Skeletal muscle satellite cell (primary cell): ENCODE results near the gene CASQ2. TPM values are rescaled to one million over a fixed set of nuclear protein-coding genes. Genes with fewer than 3 reads are reported as not detected.

Experiments used
- H3K27me3 ChIP-seq: 2 replicates; pipeline ENCODE4 v1.7.0; 2013; ENCODE audit warnings: low read length; ENCODE audit not compliant: control insufficient read depth, insufficient read depth
- H3K36me3 ChIP-seq: 2 replicates; pipeline ENCODE4 v1.7.0; 2013; ENCODE audit warnings: mild to moderate bottlenecking, control low read depth, low read length; ENCODE audit not compliant: insufficient read depth
- H3K4me1 ChIP-seq: 2 replicates; pipeline ENCODE4 v1.7.0; 2013; ENCODE audit warnings: low read length; ENCODE audit not compliant: control insufficient read depth, insufficient read depth
- H3K4me2 ChIP-seq: 2 replicates; pipeline ENCODE4 v1.7.0; 2013; ENCODE audit warnings: mild to moderate bottlenecking, low read length
- H3K4me3 ChIP-seq: 2 replicates; pipeline ENCODE4 v1.7.0; 2013; ENCODE audit warnings: low read length
- H3K9ac ChIP-seq: 2 replicates; pipeline ENCODE4 v1.7.0; 2013; ENCODE audit warnings: mild to moderate bottlenecking, low read depth, low read length, moderate library complexity
- H3K9me3 ChIP-seq: replicated peaks from 2 replicates; pipeline ENCODE4 v1.7.0; 2013; ENCODE audit warnings: mild to moderate bottlenecking, control low read depth, low read length
- total RNA-seq: library from RNA; depleted of rRNA; stranded (reverse); fragments of >200 nt; gene quantifications from 2 replicates; pipeline ENCODE4 v1.2.3, GENCODE V29; 2012; rRNA removed

Gene CASQ2
- total RNA-seq: under 0.01 and 15.5 TPM in 2 replicates

DNA sequence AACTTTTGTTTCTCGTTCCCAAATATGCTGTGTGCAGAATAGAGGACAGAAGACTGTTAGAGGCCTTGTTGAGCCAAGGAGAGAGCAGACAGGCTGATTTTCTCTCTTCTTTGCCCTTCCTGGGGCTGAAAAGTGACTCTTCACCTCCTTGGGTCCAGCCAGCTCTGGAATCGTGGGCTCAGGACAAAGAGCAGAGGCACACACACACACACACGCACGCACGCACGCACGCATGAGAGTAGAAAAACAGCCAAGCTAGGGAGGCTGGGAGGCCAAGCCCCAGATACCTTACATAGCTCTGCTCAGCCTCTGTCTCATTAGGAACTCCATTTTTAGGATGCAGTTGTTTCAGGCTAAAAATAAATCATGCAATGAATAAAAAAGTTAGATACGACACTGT, at the start of gene CASQ2:
TSS of gene CASQ2 (minus strand) at position 166 of the 400 bp plus-strand sequence. CDS start 173 bp downstream, outside the sequence.
- Histone ChIP-seq H3K4me2 (no peak within 1 kb of the TSS), H3K4me3 (no peak within 1 kb of the TSS), H3K27me3 (no peaks in the 10 kb centered on the region), H3K4me1 (peaks cover 4% of the 10 kb centered on the region), H3K9ac (no peak within 1 kb of the TSS), H3K36me3 (no peaks in the 10 kb centered on the region), H3K9me3 (no peaks in the 10 kb centered on the region)

- no peaks in the 10 kb centered on the region for H3K9me3 ChIP-seq
- no peak overlapping the region for H3K9ac ChIP-seq
- no peak overlapping the region for H3K4me3 ChIP-seq
- no peak overlapping the region for H3K4me2 ChIP-seq
- no peaks in the 10 kb centered on the region for H3K36me3 ChIP-seq
- H3K27me3 ChIP-seq: peaks cover 10% of the 10 kb centered on the region
- H3K4me1 ChIP-seq: no peaks in the 10 kb centered on the region
These were observed 47.2 kb upstream of the CASQ2 start for GRCh38 chr1:115815694-115816093.

DNA sequence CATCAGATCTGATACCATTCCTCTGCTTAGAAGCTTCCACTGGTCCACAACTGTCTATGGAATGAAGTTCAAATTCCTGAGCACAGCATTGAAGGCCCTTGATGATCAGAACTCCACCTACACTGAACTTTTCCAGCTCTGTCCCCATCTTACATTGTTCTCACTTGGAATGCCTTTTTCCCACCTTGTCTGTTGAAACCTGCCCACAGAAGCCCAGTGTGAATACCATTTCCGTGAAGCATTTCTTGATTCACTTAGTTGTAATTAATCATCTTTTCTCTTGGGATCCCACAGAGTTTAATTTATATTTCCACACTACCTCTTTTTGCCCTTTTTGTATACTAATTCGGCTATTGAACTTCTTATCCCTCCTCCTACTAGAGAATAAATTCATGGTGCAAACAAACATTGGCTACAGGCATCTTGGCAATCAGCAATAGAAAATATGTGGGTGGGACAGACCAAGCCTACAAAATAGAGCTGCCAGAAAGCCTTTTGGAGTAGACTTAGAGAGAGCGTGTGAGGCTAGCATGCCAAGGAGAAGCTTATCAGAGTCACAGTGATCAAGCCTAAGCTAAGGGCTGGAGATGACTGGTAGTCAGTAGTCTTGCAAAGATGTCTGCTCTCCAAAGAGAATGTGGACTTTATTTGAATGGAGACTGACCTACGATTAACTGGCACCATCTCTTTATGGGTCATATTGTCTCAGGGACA, 46.3 kb upstream of the CASQ2 start:
- Histone ChIP-seq H3K9ac (no peak overlapping the region), H3K4me3 (no peak overlapping the region), H3K4me2 (no peak overlapping the region), H3K4me1 (no peaks in the 10 kb centered on the region), H3K27me3 (peaks cover 10% of the 10 kb centered on the region), H3K9me3 (no peaks in the 10 kb centered on the region), H3K36me3 (no peaks in the 10 kb centered on the region)

- no peak overlapping the region for H3K4me3 ChIP-seq
- no peak overlapping the region for H3K4me2 ChIP-seq
- H3K9me3 ChIP-seq: no peaks in the 10 kb centered on the region
- H3K36me3 ChIP-seq: no peaks in the 10 kb centered on the region
- peaks cover 10% of the 10 kb centered on the region for H3K27me3 ChIP-seq
- no peak overlapping the region for H3K9ac ChIP-seq
- H3K4me1 ChIP-seq: no peaks in the 10 kb centered on the region
These were observed 45.2 kb upstream of the CASQ2 start for GRCh38 chr1:115813727-115814126.

DNA sequence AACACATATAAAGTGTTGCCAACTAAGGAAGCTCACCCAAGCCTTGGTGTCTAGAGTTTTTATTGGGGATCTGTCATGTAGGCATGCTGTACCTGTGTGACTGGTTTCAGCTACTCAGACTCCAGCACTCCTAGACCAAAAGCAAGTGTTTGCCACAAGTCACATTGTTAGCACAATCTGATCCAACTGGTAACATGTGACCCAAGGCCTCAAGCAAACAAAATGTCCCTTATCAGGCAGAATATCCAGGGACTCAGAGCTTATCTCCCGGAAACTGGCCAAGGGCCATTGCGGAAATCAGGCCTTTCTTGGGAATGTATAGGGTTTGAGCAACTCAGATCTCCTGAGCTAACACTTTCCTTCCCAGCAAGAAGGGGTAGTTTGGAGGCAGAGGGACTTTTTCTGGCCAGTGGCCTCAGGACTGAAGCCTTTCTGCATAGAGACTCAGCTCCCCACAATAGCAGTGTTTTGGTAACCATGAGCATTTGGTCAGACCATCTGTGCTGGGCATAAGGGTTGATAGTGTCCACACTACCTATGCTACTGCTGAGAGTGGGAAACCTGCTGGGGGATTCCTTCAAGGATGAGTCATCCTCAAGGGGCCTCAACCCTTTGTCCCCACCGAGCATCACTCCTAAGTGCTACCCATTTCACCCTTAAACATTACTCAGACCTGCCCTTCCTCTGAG, 42.8 kb upstream of the CASQ2 start:
- Histone ChIP-seq H3K4me3 (no peak overlapping the region), H3K4me1 (no peaks in the 10 kb centered on the region), H3K9ac (no peak overlapping the region), H3K9me3 (no peaks in the 10 kb centered on the region), H3K36me3 (no peaks in the 10 kb centered on the region), H3K4me2 (no peak overlapping the region), H3K27me3 (peaks cover 10% of the 10 kb centered on the region)

GRCh38 chr1:115810609-115811008, 42.1 kb upstream of the CASQ2 start:
- peaks cover 10% of the 10 kb centered on the region for H3K27me3 ChIP-seq
- H3K4me3 ChIP-seq: no peak overlapping the region
- no peaks in the 10 kb centered on the region for H3K36me3 ChIP-seq
- no peak overlapping the region for H3K4me2 ChIP-seq
- H3K9me3 ChIP-seq: no peaks in the 10 kb centered on the region
- no peak overlapping the region for H3K9ac ChIP-seq
- H3K4me1 ChIP-seq: no peaks in the 10 kb centered on the region

DNA sequence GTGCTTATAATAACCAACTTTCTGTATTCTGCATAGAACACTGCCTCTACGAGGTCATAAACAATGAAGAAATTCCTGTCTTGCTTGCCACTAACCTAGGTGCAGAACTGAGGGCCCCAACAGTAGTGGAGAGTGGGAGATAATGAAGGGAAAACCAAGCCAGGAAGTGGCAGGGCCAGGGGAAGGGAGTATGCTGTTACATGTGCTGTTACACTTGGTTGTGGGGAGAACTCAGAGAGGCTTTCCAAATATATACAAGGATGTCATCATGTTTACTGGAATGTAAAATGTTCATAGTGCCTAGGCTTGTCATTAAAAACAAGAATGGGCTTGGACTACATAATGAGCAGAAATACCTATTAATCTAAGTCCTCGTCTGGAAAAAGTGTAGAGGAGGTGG, 41.3 kb upstream of the CASQ2 start:
- Histone ChIP-seq H3K27me3 (peaks cover 7% of the 10 kb centered on the region), H3K9me3 (no peaks in the 10 kb centered on the region), H3K4me2 (no peak overlapping the region), H3K4me1 (no peaks in the 10 kb centered on the region), H3K4me3 (no peak overlapping the region), H3K9ac (no peak overlapping the region), H3K36me3 (no peaks in the 10 kb centered on the region)

DNA sequence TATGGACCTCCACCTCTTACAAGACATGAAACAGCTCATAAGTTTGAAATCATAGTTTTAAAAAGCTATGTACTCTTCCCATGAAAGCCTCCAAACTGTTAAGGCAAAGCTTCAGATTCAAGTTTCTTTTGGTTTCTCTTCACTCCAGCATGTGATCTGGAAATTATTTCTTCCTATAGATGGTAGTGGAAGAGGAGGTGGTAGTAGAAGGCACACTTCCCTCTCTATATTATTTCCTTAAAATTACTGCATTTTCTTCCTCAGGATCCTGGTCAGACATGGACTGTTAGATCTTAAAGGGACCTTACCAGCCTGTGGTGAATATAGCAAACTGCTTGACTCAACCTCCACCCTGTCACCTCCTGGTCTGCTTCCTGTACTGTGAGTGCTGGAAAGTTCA, 40.6 kb upstream of the CASQ2 start:
- Histone ChIP-seq H3K4me2 (no peak overlapping the region), H3K9ac (no peak overlapping the region), H3K4me1 (no peaks in the 10 kb centered on the region), H3K27me3 (peaks cover 7% of the 10 kb centered on the region), H3K9me3 (no peaks in the 10 kb centered on the region), H3K36me3 (no peaks in the 10 kb centered on the region), H3K4me3 (no peak overlapping the region)

DNA sequence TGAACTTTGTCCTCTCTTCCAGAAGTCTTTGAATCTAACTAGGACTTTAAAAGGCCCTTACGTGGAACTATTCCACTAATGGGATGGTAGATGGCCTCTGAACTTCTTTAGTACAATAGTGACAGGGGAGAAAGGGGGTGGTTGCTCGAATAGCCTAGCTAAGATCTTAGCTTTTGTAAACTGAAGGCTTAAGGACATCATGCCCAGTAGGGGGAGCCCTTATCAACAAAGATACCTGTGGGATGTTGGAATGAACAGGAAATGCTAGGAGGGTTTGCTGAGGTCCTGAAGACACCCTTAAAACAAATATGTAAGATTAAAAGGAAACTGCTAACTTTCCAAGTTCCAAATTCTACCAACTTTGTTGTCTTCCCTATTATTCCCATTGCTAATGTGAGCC, 39.2 kb upstream of the CASQ2 start:
- no peaks in the 10 kb centered on the region for H3K27me3 ChIP-seq
- H3K36me3 ChIP-seq: no peaks in the 10 kb centered on the region
- no peak overlapping the region for H3K4me2 ChIP-seq
- H3K9ac ChIP-seq: no peak overlapping the region
- H3K9me3 ChIP-seq: no peaks in the 10 kb centered on the region
- H3K4me1 ChIP-seq: no peaks in the 10 kb centered on the region
- no peak overlapping the region for H3K4me3 ChIP-seq

- no peaks in the 10 kb centered on the region for H3K9me3 ChIP-seq
- no peaks in the 10 kb centered on the region for H3K4me1 ChIP-seq
- H3K9ac ChIP-seq: no peak overlapping the region
- H3K36me3 ChIP-seq: no peaks in the 10 kb centered on the region
- no peak overlapping the region for H3K4me3 ChIP-seq
- no peaks in the 10 kb centered on the region for H3K27me3 ChIP-seq
- H3K4me2 ChIP-seq: no peak overlapping the region
These were observed 37.1 kb upstream of the CASQ2 start for GRCh38 chr1:115805597-115805996.

- H3K4me3 ChIP-seq: no peak overlapping the region
- H3K9me3 ChIP-seq: no peaks in the 10 kb centered on the region
- H3K36me3 ChIP-seq: no peaks in the 10 kb centered on the region
- no peaks in the 10 kb centered on the region for H3K4me1 ChIP-seq
- no peak overlapping the region for H3K9ac ChIP-seq
- H3K27me3 ChIP-seq: no peaks in the 10 kb centered on the region
- H3K4me2 ChIP-seq: no peak overlapping the region
These were observed 33.9 kb upstream of the CASQ2 start for GRCh38 chr1:115802416-115802815.

- H3K4me2 ChIP-seq: no peak overlapping the region
- H3K9ac ChIP-seq: no peak overlapping the region
- no peaks in the 10 kb centered on the region for H3K4me1 ChIP-seq
- no peak overlapping the region for H3K4me3 ChIP-seq
- no peaks in the 10 kb centered on the region for H3K9me3 ChIP-seq
- no peaks in the 10 kb centered on the region for H3K27me3 ChIP-seq
- H3K36me3 ChIP-seq: no peaks in the 10 kb centered on the region
These were observed 29.0 kb upstream of the CASQ2 start for GRCh38 chr1:115797486-115797885.
